Astrocyte of the spinal cord (primary cell): ENCODE results near the gene ZNF836.

Experiments
- DNase-seq: peaks from one replicate; pipeline ENCODE4 v3.0.0; 2011; ENCODE audit warnings: low read depth, low spot score
- H3K4me3 ChIP-seq: 2 replicates; pipeline ENCODE4 v1.5.1; 2011; ENCODE audit warnings: low read depth, mild to moderate bottlenecking, low read length, moderate library complexity
- in situ Hi-C: cut with HindIII; loops from 2 replicates; pipeline ENCODE4 v1.10.0; 2017; ENCODE audit warnings: low sequenced_read_pairs
- TF ChIP-seq, protein P1 (sequence below): IDR thresholded peaks from 2 replicates; pipeline ENCODE4 v1.5.1; 2012; ENCODE audit warnings: low read depth, mild to moderate bottlenecking, low read length, inconsistent platforms

The ZNF836 gene

DNA sequence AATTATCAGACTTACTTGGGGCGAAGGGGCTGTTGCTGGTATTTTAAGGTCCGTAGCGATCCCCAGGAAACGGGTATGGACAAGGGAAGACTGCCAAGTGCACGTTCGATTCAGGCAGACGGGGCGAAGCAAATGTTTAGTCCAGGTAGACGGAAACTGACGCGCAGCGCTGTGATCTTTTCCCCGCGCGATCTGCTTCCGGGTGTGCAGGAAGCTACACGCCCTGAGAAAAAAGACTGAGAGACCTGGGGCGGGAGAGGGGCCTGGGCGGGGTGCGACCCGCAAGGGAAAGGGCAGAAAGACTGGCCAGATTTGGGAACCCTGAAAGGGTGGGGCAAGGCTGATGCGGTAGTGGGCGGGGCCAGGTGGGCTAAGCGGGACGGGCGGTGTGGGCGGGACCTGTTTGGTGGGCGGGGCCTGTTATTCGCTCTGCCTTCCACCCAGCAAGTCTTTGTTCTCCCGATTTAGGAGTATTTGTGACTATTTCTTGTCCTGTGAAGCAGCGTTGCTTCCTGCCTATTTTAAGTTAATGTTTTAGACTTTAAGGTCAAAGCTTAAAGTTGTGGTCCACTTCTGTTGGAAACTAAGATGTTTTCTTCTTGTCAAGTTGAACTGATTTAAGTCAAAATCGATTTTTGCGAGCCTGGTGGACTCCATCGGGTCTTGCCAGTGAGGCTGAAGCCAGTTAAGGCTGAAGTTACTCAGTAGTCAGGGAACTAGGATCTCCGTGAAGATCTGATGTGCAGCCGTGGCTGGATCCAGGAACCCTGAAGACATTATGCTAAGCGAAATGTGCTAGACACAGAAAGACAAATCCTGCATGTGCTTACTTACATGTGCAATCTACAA lies at the start of gene ZNF836:
Gene ZNF836, minus strand, starts transcription at position 301 of the 849 bp plus-strand sequence. CDS start 3,549 bp downstream, outside the sequence.
- peak; percentile 73 for DNase-seq
- TF ChIP-seq, protein P1, sequence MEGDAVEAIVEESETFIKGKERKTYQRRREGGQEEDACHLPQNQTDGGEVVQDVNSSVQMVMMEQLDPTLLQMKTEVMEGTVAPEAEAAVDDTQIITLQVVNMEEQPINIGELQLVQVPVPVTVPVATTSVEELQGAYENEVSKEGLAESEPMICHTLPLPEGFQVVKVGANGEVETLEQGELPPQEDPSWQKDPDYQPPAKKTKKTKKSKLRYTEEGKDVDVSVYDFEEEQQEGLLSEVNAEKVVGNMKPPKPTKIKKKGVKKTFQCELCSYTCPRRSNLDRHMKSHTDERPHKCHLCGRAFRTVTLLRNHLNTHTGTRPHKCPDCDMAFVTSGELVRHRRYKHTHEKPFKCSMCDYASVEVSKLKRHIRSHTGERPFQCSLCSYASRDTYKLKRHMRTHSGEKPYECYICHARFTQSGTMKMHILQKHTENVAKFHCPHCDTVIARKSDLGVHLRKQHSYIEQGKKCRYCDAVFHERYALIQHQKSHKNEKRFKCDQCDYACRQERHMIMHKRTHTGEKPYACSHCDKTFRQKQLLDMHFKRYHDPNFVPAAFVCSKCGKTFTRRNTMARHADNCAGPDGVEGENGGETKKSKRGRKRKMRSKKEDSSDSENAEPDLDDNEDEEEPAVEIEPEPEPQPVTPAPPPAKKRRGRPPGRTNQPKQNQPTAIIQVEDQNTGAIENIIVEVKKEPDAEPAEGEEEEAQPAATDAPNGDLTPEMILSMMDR, result no peak
- in situ Hi-C loops, result no loop called here
- H3K4me3 ChIP-seq, result peak within 1 kb of the TSS; percentile 88

DNA sequence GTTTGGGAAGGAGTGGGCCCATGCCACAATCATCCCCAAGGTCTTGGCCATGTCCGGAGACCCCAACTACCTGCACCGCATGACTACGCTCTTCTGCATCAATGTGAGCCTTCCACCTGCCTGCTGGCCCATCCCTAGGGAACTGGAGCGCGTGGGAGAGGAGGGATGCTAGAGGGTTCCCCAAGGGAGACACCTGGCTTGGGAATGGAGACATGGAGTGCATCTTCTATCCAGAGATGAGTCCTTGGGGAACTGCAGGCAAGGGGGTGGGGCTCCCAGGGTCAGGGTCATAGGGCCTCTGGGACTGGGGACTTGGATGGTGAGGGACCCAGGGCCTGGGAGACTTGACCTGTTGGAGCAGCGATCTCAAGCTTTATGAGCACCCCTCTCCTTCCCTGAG lies 49.6 kb upstream of the ZNF836 start:
- no peak overlapping the region for H3K4me3 ChIP-seq
- in situ Hi-C loops, result no loop called here
- no peak for DNase-seq
- TF ChIP-seq, protein P1, result no peak

DNA sequence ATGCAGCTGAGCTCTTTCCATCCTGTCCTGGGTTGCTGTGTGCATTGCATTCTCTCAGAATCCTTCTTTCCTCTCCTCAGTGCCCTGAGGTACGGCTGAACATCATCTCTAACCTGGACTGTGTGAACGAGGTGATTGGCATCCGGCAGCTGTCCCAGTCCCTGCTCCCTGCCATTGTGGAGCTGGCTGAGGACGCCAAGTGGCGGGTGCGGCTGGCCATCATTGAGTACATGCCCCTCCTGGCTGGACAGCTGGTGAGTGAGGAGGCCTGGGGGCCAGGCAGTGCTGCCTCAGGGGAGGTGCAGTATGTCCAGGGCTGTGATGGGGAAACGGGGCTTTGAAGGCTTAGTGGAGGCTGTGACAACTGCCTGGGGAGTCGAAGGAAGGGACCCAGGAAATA lies 48.2 kb upstream of the ZNF836 start:
- DNase-seq, result no peak
- H3K4me3 ChIP-seq, result no peak overlapping the region
- TF ChIP-seq, protein P1, result no peak
- in situ Hi-C loops, result no loop called here

DNA sequence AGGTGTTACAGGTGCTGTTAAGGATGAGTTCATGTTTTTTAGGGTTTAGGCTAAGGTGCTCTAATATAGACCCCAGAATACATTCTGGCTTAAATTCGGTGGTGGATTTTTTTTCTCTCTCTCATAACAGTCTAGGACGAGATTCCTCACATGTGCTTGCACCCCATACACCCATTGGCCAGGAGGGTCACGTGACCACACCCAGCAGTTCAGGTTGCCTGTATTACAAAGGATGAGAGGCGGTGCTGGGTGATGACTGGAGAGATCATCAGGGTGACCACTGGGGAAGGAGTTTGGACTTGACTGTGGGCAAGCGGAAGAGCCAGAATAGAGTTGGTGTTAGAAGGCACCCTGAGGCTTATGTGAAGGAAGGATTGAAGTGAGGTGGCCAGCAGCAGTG lies 46.2 kb upstream of the ZNF836 start:
- in situ Hi-C loops, result no loop called here
- DNase-seq, result no peak
- TF ChIP-seq, protein P1, result no peak
- no peak overlapping the region for H3K4me3 ChIP-seq

DNA sequence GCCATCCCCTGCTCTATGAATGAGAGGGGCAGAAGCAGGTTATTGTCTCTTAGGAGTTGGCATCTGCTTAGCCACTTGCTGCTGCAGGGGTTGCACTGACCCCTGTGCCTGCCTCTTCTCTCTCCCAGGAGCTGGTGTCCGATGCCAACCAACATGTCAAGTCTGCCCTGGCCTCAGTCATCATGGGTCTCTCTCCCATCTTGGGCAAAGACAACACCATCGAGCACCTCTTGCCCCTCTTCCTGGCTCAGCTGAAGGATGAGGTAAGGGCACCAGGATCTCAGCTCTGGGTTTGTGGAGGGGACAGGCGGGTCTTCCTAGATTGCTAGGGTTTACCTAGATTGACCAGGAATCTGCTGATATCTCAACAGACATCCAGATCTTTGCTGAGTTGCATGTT lies 45.0 kb upstream of the ZNF836 start:
- no peak overlapping the region for H3K4me3 ChIP-seq
- no peak for DNase-seq
- in situ Hi-C loops, result no loop called here

DNA sequence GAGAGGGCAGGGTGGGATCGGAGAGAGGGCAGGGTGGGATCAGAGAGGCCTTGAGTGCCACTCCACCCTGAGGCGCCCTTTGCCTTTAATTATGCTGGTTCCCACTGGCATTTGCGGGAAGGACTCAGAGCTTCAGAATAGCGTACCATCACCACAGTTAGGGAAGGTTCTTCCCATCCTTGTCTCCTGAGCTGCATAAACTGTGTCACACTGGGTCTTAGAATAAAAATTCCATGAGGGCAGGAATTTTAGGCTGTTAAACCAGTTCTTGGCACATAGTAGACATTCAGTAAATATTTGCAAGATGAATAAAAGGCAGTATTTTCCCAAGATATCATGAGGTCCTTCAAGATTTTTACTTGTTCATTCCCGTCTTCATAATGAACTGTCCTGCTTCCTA lies 42.8 kb upstream of the ZNF836 start:
- TF ChIP-seq, protein P1, result no peak
- in situ Hi-C loops, result no loop called here
- no peak overlapping the region for H3K4me3 ChIP-seq
- no peak for DNase-seq

More for the DNA sequence above, 45.0 kb upstream of the ZNF836 start:
- TF ChIP-seq, protein P1, result no peak
